ENCODE results near the gene SULT1C2. TPM values are rescaled to one million over a fixed set of nuclear protein-coding genes. Genes with fewer than 3 reads are reported as not detected.

SULT1C2 gene
- 3.3 TPM for total RNA-seq

DNA sequence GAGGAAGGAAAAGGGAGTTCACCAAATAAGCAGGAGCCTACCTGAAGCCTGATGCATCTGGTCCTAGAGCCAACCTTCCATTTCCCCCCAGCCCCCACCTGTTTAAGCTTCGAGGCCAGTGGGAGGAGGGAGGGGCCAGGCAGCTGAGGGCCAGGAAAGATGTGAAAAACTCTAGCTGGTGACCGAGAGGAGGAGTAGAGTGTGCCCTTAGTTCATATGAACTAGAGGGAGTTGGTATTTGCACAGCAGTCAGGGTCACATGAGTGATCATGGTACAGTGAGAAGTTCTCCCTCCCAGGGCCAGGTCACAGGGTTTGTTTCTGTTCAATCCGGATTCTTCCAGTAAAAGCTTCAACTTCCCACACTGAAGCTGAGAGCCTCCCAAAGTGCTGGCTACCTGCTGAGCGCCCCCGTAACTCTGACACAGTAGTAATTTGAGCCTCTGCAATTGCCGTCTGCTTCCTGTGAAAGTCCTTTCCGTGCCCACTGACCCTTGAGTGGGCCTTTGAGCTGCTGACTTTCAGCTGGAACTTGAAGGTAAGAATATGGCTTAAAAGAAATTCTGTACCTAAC lies at the start of gene SULT1C2:
Gene SULT1C2, plus strand, starts transcription at position 362 of the 573 bp plus-strand sequence. CDS start 4,773 bp downstream, outside the sequence.
- intact Hi-C loops (cut with DNase I), result no loop called here
- DNase-seq (ENCODE audit: low spot score) (no peak), ATAC-seq (peak; percentile 20)

DNA sequence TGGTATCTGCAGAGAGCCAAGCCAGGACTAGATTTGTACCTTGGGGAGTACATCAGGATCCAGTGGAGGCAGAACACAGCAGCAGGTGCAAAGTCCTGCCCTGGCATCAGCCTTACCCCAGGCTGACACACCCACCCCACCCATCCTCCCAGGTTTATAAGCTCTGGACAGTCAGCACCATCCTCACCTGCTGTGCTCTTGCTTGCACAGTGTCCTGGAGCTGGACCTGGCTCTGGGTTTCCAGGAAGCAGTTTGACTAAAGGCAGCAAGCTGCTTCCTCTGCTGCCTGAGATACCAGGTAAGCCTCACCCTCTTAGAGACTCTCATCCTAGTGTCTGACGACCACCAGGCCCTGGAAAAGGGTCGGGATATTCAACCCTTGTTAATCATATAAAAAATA lies 48.9 kb upstream of the SULT1C2 start, which contains the start of gene SULT1C3:
Gene SULT1C3, plus strand, starts transcription at position 183 of the 400 bp plus-strand sequence. CDS start 7,227 bp downstream, outside the sequence.
- intact Hi-C loops (cut with DNase I), result no loop called here
- DNase-seq (ENCODE audit: low spot score), result no peak
- ATAC-seq, result no peak

DNA sequence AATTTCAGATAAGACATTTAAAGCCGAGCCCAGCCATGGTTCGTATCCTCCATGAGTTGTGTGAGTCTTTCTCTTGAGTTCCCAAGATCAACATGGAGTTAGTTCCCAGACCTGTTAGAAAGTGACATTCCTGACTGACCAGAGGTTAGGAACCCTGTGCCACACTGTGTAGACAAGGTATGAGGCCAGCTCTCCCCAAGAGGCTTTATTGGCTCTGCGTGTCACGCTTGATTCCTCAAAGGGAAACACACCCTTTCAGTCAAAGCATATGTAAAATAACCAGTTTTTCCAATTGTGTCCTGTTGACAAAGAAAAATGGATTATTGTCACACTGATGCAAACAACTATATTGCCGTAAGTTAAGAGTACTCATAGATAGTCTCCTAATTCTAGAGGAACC lies 47.7 kb upstream of the SULT1C2 start:
- intact Hi-C loops (cut with DNase I), result no loop called here
- no peak for ATAC-seq
- DNase-seq (ENCODE audit: low spot score), result no peak

DNA sequence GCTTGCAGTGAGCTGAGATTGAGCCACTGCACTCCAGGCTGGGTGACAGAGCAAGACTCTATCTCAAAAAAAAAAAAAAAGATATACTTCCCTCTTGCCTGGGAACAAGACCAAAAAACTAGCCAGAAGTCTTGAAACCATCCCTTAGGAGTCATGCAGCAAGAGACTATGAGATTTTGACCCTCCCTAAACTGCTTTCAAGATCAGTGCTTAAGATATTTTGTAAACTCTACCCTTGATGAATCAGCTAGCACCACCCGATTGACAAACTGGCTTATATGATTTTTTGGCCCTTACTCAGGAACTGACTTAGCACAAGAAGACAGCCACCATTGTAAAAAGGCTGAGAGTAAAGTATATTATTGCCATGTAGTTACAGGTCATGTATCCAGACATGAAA lies 45.1 kb upstream of the SULT1C2 start:
- intact Hi-C loops (cut with DNase I), result no loop called here
- DNase-seq (ENCODE audit: low spot score) (no peak), ATAC-seq (peak; percentile 9)

DNA sequence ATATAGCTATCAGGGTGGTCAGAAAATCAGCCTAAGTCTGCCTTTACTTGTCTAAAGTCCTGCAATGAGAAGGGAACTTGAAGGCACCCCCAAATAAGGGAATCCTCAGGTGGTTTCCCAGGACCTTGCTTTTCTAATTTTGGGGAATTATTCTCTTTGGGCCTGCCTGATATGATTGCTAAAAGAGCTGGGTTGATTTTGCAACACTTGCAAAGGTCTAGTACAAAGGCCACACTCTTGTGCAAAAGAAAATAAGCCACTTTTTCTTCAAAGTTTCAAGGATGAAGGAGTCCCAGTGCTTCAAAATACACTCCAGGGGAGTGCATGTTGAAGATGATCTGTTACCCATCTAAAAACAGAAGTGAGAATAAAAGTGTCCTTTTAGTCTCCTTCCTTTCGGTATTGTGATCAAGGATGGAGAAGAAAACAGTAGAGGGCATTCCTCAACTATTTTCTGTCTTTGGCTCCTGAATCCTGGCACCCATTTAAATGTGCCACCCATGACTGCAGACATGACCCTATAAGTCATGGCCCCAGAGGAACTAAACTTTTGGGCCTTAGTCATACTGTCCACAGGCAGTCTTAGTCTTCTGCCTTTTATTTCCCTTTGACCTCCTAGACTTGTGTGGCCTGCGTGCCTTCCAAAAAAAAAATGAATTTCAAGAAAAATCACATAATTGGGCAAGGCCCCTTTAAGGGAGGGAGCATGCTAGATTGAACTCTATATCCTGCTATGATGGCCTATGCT lies 43.9 kb upstream of the SULT1C2 start:
- peak; percentile 90 for ATAC-seq
- DNase-seq (ENCODE audit: low spot score), result no peak
- intact Hi-C loops (cut with DNase I), result no loop called here

DNA sequence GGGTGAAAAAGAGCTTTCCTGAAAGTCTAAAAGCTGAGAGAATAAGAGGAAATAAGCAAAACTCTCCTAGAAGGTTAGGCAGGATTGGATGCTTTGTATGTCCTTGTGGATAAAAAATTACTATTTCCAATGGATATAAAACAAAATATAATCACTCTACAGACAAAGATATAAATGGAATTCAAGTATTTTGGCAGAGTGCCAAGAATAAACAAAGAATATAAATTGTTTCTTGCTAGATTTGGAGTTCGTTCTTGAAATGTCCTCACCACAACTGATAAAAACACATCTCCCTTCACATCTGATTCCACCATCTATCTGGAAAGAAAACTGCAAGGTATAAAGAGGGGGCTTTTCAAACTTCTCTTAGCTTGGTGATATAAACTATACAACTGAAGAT lies 35.6 kb upstream of the SULT1C2 start:
- no peak for ATAC-seq
- intact Hi-C loops (cut with DNase I), result no loop called here
- no peak for DNase-seq (ENCODE audit: low spot score)

DNA sequence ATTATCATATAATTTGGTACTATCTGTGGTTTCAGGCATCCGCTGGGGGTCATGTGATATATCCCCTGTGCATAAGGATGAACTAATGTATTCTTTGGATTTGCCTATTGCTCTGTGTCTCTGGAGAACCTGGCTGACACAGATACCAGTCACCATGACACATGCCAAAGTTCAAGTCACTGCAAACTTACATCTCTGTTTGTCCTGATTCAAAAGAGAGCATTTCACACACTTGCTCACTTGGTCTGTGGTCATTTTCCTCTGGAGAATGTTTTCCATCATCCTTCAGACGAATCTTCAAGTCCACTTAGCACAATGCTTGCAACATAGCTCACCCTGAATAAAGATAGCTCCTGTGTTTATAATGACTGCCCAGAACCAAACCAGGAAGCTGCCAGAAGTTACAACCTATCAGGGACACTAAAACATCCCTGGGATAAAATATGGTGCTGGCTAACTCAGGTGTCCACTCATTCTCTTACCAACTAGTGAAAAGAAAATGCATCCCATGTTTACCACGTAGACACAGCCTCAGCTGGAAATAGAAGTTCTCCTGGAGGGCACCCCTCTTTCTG lies 30.9 kb upstream of the SULT1C2 start:
- ATAC-seq, result no peak
- no peak for DNase-seq (ENCODE audit: low spot score)
- intact Hi-C loops (cut with DNase I), result no loop called here

DNA sequence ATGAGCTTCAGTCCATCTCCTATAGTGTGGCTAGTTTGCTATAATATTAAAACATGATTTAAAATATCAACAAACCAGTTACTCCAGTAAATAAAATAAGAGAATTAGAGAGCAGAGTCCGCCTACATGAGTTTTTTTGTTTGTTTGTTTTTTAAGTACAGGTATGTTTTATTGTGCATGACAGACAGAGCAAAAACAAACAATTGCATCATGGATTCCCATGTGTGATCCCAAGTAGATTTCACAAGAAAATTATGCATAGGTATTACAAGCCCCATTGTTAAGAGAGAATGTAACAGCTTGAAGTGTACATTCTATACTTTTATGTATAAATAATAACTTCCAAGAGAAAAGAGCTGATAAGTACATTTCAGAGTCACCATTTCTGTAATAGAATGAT lies 27.9 kb upstream of the SULT1C2 start:
- intact Hi-C loops (cut with DNase I), result no loop called here
- DNase-seq (ENCODE audit: low spot score) (no peak), ATAC-seq (no peak)

DNA sequence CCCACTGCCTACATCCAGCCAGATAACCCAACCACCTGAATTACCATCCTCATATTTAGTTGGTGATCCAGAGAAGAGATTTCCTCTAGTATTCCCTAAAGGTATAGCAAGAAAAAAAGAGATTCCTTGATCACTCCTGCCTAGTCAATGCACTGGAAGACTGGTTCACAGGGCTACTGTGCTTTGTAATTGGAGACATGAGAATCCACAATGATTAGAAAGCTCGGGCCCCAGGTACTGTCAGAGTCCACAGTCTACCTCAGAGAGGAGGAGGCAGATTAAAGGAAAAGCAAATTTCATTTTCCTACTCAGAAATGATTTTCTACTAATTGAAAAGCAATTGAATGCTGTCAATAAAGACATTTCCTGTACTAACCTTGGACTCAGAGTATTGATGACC lies 26.7 kb upstream of the SULT1C2 start:
- no peak for DNase-seq (ENCODE audit: low spot score)
- intact Hi-C loops (cut with DNase I), result no loop called here
- ATAC-seq, result no peak

DNA sequence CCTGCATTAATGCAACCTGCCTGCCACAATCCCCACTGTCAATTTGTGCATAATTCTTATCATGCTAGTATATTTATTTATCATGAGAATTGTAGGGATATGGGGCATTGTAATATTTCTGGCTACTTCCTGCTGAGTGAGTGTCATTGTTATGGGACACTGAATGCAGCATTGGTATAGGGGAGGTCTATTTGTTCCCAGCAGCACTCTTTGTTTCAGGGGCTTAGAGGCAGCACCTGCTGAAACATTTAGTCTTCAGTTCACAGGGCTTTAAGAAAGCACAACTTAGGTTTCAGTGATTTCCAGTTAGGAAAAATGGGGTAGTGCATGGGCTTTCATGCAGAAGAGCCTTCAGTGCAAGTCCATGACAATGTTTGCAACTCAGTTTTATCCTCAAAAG lies 25.3 kb upstream of the SULT1C2 start:
- DNase-seq (ENCODE audit: low spot score), result no peak
- ATAC-seq, result no peak
- intact Hi-C loops (cut with DNase I), result no loop called here

DNA sequence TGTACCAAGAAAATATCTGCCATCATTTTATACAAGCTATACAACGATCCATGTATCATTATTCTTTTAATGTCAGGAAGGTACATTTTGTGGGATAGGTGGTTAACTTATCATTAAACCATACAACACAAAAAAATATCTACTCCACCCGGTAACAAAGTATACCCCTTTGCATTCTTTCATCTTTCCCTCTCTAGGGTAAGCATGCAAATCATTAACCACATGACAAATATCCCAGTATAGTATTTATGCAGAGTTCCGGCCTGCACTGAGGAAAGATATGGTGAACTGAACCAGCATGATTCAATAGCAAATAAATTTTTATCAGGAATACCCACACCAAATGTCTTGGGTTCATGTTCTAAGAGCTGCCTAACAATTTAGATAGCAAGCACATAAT lies 22.5 kb upstream of the SULT1C2 start:
- intact Hi-C loops (cut with DNase I), result no loop called here
- no peak for DNase-seq (ENCODE audit: low spot score)
- ATAC-seq, result no peak

DNA sequence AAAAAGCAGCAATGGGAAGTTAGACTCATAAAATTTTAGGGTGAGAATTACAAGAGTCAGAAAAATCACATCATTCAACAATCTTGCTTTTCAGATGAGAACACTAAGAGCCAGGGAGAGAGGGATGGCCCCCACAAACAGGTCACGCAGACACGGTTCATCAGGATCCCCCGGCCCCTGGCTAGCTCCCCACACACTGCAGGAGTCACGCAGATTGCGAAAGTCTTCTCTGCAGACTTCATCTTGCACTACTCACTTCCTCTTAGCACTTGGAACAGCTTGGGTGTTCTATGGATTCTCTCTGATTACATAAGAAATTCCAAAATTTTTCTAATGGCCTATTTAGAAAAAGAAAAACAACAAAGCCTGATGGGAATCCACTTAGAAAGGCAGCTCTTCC lies 21.6 kb upstream of the SULT1C2 start:
- peak; percentile 92 for ATAC-seq
- intact Hi-C loops (cut with DNase I), result no loop called here

DNA sequence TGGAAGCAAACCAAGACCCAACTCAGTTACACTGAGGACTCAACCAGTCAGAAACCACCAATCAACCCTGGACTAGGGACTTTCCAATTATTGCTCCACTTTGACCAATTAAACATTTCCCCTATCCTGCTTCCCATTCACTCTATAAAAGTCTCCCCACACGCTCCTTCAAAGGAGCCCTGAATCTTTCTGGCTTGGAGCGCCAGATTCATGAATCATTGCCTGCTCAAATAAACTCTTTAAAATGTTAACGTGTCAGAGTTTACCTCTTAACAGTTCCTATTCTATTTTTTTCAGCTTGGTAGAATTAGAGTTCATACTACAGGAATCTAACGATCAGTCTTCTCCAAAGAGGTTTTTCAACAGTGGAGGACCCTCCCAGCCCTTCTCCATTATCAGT lies 20.7 kb upstream of the SULT1C2 start:
- intact Hi-C loops (cut with DNase I), result no loop called here
- no peak for DNase-seq (ENCODE audit: low spot score)
- no peak for ATAC-seq

More for the DNA sequence above, 21.6 kb upstream of the SULT1C2 start:
- DNase-seq (ENCODE audit: low spot score), result peak; percentile 79

DNA sequence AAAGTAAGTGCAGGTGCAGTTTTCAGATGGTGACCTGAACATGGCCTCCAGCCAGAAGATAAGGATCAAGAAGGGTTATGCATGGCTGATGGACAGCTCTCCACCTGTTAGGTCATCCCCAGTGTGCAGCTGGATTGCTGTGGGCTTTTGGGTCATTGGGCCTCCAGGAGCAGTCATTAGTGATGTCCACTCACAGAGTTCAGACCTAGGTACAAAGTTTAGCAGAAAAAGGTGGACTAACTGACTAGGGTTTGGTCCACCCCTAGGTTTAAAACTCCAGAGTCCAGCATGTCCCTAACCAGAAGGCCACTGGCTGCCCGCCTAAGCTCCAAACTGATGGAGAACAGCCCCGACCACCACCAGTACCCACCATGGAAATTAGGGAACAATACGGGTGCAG lies 18.3 kb upstream of the SULT1C2 start:
- DNase-seq (ENCODE audit: low spot score), result no peak
- no peak for ATAC-seq
- intact Hi-C loops (cut with DNase I), result no loop called here

DNA sequence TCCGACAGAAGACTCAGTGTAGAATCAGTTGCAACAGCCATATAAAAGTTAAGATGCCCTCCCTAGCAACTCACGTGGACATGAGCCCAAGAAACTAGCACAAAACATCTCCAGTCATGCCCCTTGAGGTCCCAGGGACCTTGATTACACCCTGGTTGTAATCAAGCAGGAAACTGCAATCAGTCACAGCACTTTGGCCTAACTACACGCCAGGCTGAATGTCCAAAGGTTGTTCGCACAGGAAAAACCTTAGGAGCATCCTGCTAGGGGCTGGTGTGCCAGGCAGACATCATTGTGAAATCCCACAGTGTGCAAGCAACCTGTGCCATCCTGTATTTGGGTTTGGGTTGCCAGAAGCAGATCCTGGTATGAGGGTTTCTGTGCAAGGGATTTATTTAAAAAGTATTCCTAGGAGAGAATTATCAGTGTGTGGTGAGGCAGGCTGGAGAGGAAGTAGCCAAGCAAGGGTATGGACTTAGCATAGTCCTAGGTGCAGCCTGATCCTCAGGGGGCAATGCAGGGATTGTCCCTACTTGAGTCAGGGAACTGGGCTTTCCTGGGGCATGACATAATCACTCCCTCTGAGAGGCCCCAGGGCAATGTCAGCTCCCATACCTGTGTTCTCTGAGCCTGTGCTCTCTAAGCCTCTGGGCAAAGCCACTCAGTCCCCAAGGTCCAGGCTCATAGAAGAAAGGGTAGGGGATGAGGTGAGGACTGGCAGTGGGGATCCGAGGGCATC lies 17.8 kb upstream of the SULT1C2 start:
- intact Hi-C loops (cut with DNase I), result no loop called here
- ATAC-seq, result no peak

DNA sequence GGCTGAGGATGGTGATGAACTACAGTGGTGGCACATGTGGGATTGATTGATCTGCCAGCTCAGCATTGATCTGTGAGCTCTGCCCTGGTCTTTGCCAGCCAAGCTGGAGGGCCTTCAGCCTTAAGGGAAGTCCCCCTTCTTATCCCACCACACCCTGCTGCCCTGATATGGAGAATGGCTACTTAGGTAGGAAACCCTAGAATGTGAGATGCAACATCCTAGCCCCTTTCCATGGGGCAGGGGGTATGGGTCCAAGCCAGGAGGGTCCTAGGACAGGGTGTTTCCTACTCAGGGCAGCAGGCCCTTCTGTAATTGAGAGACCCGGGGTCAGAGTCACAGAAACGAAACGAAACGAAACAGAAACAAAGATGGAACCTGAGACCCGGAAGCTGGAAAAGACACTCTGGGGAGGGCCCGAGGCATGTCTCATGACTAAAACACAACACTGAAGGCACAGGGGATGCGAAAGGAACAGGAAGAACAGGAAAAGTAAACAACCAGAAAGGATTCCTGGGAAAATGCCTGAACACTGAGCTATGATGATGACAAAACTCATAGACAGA lies 16.9 kb upstream of the SULT1C2 start:
- ATAC-seq, result peak; percentile 86

More for the DNA sequence above, 17.8 kb upstream of the SULT1C2 start:
- DNase-seq (ENCODE audit: low spot score), result no peak

DNA sequence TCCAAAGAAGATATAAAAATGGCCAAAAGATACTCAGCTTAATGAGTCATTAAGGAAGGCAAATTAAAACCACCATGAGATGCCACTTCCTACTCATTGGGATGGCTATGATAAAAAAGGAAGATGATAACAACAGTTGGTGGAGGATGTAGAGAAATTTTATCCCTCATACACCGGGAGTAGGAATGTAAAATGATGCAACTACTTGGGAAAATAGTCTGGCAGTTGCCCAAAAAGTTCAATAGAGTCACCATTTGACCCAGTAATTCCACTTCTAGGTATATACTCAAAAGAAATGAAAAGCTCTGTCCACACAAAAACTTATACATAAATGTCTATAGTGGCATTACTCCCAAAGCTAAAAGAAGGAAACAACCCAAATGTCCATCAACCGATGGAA lies 10.1 kb upstream of the SULT1C2 start:
- no peak for DNase-seq (ENCODE audit: low spot score)
- intact Hi-C loops (cut with DNase I), result no loop called here
- no peak for ATAC-seq

More for the DNA sequence above, 16.9 kb upstream of the SULT1C2 start:
- intact Hi-C loops (cut with DNase I), result no loop called here
- DNase-seq (ENCODE audit: low spot score), result peak; percentile 67

DNA sequence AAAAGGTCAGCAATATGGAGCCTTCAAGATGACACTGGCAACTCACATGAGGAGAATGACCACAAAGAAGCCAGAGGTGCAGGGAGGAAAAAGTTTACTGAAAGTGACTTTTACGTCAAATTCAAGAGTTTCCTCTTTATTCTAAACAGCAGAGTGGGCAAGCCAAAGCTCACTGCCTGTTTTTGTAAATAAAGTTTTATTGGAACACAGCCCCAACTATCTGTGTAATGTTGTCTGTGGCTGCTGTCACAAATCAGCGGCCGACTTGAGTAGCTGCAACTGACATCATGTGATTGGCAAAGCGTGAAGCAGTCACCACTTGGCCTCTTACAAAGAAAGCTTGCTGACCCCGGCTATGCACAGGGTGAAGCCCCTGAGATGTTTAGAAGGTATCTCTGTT lies 9.2 kb upstream of the SULT1C2 start:
- intact Hi-C loops (cut with DNase I), result no loop called here
- ATAC-seq (no peak), DNase-seq (ENCODE audit: low spot score) (no peak)

DNA sequence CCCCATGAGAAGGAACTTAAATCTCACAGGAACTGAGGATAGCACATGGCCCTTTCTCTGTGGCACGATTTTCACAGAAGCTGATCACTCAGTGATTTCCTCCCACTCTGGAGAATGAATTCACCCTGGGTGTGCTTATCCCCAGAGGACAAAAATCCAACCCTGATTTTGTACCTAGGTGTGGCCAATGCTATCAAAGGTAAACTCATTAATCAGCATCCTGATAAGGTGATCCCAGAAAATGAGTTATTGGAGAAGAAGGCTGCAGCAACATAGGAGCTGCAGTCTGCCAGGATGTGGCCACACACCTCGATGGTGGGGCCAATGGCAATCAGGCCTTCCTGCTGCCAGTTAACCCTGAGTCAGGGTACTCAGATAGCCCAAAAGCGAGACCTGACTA lies 8.2 kb upstream of the SULT1C2 start:
- ATAC-seq, result no peak
- no peak for DNase-seq (ENCODE audit: low spot score)
- intact Hi-C loops (cut with DNase I), result no loop called here
